Heart right ventricle (tissue), 16 donors: Measurements from ENCODE around the gene ZNG1B. TPM values are rescaled to one million over a fixed set of nuclear protein-coding genes. Genes with fewer than 3 reads are reported as not detected.
A peak's percentile ranks its signal among the peaks of the same experiment; 100 is the strongest.
"Not testable (repeated sequence)": the region's sequence is repeated elsewhere in the genome, so short reads cannot be mapped to it uniquely, and the experiment has no call there.

ENCODE experiments used
- ATAC-seq, 8 donors: fragments of 200-7000 bp; cut with Tn5 transposase; one replicate each; pipeline ENCODE4 v1.9.1; 2020; ENCODE audit warnings: mild to moderate bottlenecking in 8 of 8, moderate library complexity in 8 of 8, moderate number of reproducible peaks in 1 of 8
- DNase-seq, 2 donors: peaks; one replicate each; pipeline ENCODE4 v3.0.0-alpha.2; 2020
- H3K27ac ChIP-seq, 10 donors: fragments of 200-600 bp; sonication (generic) in 2 of 10; one replicate each; pipeline versions ENCODE4 v1.5.0 to v1.8.0; 2020 to 2022; ENCODE audit warnings: mild to moderate bottlenecking in 3 of 10
- H3K27me3 ChIP-seq, 7 donors: fragments of 200-600 bp; one replicate each; pipeline ENCODE4 v1.8.0; 2021 to 2022; ENCODE audit warnings: mild to moderate bottlenecking in 2 of 7
- H3K36me3 ChIP-seq, 9 donors: fragments of 200-600 bp; sonication (generic) in 1 of 9; one replicate each; pipeline versions ENCODE4 v1.5.0 to v1.8.0; 2020 to 2022; ENCODE audit warnings: mild to moderate bottlenecking in 2 of 9
- H3K4me1 ChIP-seq, 9 donors: fragments of 200-600 bp; sonication (generic) in 1 of 9; one replicate each; pipeline versions ENCODE4 v1.5.0 to v1.8.0; 2020 to 2022; ENCODE audit warnings: mild to moderate bottlenecking in 4 of 9
- H3K4me3 ChIP-seq, 10 donors: fragments of 200-600 bp; sonication (generic) in 2 of 10; one replicate each; pipeline versions ENCODE4 v1.5.0 to v1.8.0; 2020 to 2022; ENCODE audit warnings: mild to moderate bottlenecking in 7 of 10, moderate library complexity in 2 of 10
- H3K9me3 ChIP-seq, 11 donors: fragments of 200-600 bp in 10 of 11; sonication (generic) in 2 of 11; one replicate each; pipeline versions ENCODE4 v1.5.0 to v1.8.0; 2013 to 2022; ENCODE audit warnings: mild to moderate bottlenecking in 2 of 11, control low read depth in 1 of 11, moderate library complexity in 1 of 11
- CTCF ChIP-seq, 9 donors: fragments of 200-600 bp; sonication (generic) in 2 of 9; IDR thresholded peaks; one replicate each; pipeline versions ENCODE4 v1.5.0 to v1.8.0; 2021 to 2022; ENCODE audit warnings: antibody characterized with exemption in 9 of 9, mild to moderate bottlenecking in 5 of 9, moderate library complexity in 1 of 9
- WGBS, 2 donors: extraction: QIAGEN DNeasy Blood & Tissue Kit; methylation state at CpG; one replicate each; pipeline ENCODE4 v1.1.7; 2013; ENCODE audit warnings: inconsistent platforms in 1 of 2; 5-methylcytosine and 5-hydroxymethylcytosine counted together
- intact Hi-C, 10 donors: fragments of 100-400 bp; cut with DNase I; formaldehyde crosslinking; loops; one replicate each; pipeline versions ENCODE4 v1.11.1 to v1.14.2; 2022
- long read RNA-seq, 3 donors: library from polyadenylated mRNA; unstranded; transcript quantifications; one replicate each; pipeline ENCODE4 v2.0.0, GENCODE V29; 2020 to 2021
- polyA plus RNA-seq, 2 donors: library from polyadenylated mRNA; stranded (reverse); fragments of 200-250 nt; gene quantifications; one replicate each; pipeline ENCODE4 v1.2.3, GENCODE V29; 2013
- total RNA-seq, 10 donors: library from RNA; stranded (reverse); fragmentation: NEBNext Ultra II Directional in 3 of 10; extraction: Animal tissue kit (Norgen Biotek cat#: 25700) in 3 of 10; gene quantifications; one replicate each; pipeline versions ENCODE4 v1.2.1 to v1.2.4, GENCODE V29; 2021 to 2023
- donor health status: Arrhythmogenic right ventricular cardiomyopathy.
- donor health status: ischemic (EF 13 %, LVEDD 7.1; RV severe dilation, severe dysfunction).
- donor health status: healthy with polysubstance abuse.
- donor health status: DM: no; HTN: yes; CAD: no.
- donor health status: DM: no; HTN: no; CAD: no.
- donor health status: ischemic (EF 25% LVEDD 6.9; RV normal size, moderate dysfunction).
- donor health status: ischemic (EF 25% LVEDD 5.7; RV mildly dilated, moderate dysfunction).
- donor health status: healthy.
- donor health status: DM: yes; HTN: yes; CAD: no.
- donor health status: Ischemic cardiomyopathy.
- donor health status: ischemic (EF 35%, LVEDD 5.7; RV mildly dilated, moderate dysfunction).
- donor health status: nonischemic (EF 11% LVEDD 7.7; RV severe dilation, severe dysfunction).
- donor health status: DM: yes; HTN: yes; CAD: no.
- donor health status: PGD.
- donor health status: ischemic (EF 29% LVEDD 5.4; RV normal size, mild dysfunction).
- donor health status: nonischemic (EF 23%, LVEDD 6.1; RV moderate dilation, normal function).

ZNG1B gene
- total RNA-seq (10 to 100 TPM; 24.1 to 41.1 (median 29.8) TPM), polyA plus RNA-seq (10 to 100 TPM; 19.7 to 41.5 TPM)
- long read RNA-seq, donor 1, transcript CBWD2-201 (15 exons, 1,812 nt) = major isoform, 68 of 84 reads
- long read RNA-seq, donor 1, partial matches to known transcripts = 2 of 84 reads
- long read RNA-seq, donor 1, other reads (novel, unspliced or antisense) = 10 of 84 reads
- long read RNA-seq, donor 2, transcript CBWD2-201 (15 exons, 1,812 nt) = major isoform, 81 of 93 reads
- long read RNA-seq, donor 2, partial matches to known transcripts = 2 of 93 reads
- long read RNA-seq, donor 2, other reads (novel, unspliced or antisense) = 2 of 93 reads
- long read RNA-seq, donor 3, transcript CBWD2-201 (15 exons, 1,812 nt) = major isoform, 201 of 241 reads
- long read RNA-seq, donor 3, transcript CBWD2-202 (16 exons, 1,740 nt) = minor isoform, 16 of 241 reads
- long read RNA-seq, donor 3, partial matches to known transcripts = 3 of 241 reads
- long read RNA-seq, donor 3, other reads (novel, unspliced or antisense) = 19 of 241 reads

GRCh38 chr2:113437508-113438465, at the start of gene ZNG1B:
TSS of gene ZNG1B (plus strand) at chr2:113437691. CDS start at chr2:113437869, 178 bp downstream.
- peak; percentile 54 to 72 for DNase-seq
- H3K4me1 ChIP-seq, ATAC-seq, H3K27me3 ChIP-seq, intact Hi-C loops, H3K36me3 ChIP-seq, H3K9me3 ChIP-seq: not testable (repeated sequence)
- 1% methylated on average over 25 to 35 of the region's 56 CpGs for WGBS, 2 donors
- Histone ChIP-seq H3K4me3 (peak within 1 kb of the TSS; percentile 10 to 60 (median 54)), H3K27ac (peak within 1 kb of the TSS in 9 of 10 donors; percentile 56 to 77 (median 65))

- no peaks in the 10 kb centered on the region for H3K9me3 ChIP-seq
- H3K4me1 ChIP-seq = peaks cover 0 to 17% (median 0%) of the 10 kb centered on the region in 9 donors
- peaks cover 0 to 6% (median 0%) of the 10 kb centered on the region in 7 donors for H3K27me3 ChIP-seq
- peak; percentile 60 to 99 (median 93) for TF ChIP-seq CTCF (IDR thresholded peaks at IDR 0.05)
- 16 to 18% methylated on average over 11 of the region's 11 CpGs for WGBS, 2 donors
- ATAC-seq = peak in 7 of 8 donors; percentile 71 to 91 (median 79)
- peak overlapping the region in 6 of 10 donors; percentile 8 to 39 (median 17) for H3K4me3 ChIP-seq
- peak in 1 of 2 donors; percentile 57 for DNase-seq
- H3K27ac ChIP-seq = peak overlapping the region in 1 of 10 donors; percentile 69
- H3K36me3 ChIP-seq = no peaks in the 10 kb centered on the region
- intact Hi-C loops = loop anchor here in 2 of 10 donors (2.0 to 5.0 kb wide), 2 partner anchors 251 to 253 kb away; no protein-coding TSS in a partner anchor
Measured at GRCh38 chr2:113390124-113390849, 47.2 kb upstream of the ZNG1B start.

GRCh38 chr2:113391073-113391472, 46.4 kb upstream of the ZNG1B start:
- Histone ChIP-seq H3K27ac (peak overlapping the region in 1 of 10 donors; percentile 69), H3K4me3 (no peak overlapping the region), H3K9me3 (no peaks in the 10 kb centered on the region), H3K36me3 (no peaks in the 10 kb centered on the region), H3K4me1 (peaks cover 0 to 17% (median 0%) of the 10 kb centered on the region in 9 donors), H3K27me3 (peaks cover 0 to 3% (median 0%) of the 10 kb centered on the region in 7 donors)
- intact Hi-C loops = loop anchor here in 2 of 10 donors (2.0 to 5.0 kb wide), 2 partner anchors 252 to 254 kb away; no protein-coding TSS in a partner anchor
- ATAC-seq = no peak
- DNase-seq = no peak
- WGBS, 2 donors = 89 to 92% methylated on average over 6 of the region's 6 CpGs
- TF ChIP-seq CTCF (IDR thresholded peaks at IDR 0.05) = no peak

- ATAC-seq = no peak
- intact Hi-C loops = no loop called here
- Histone ChIP-seq H3K36me3 (no peaks in the 10 kb centered on the region), H3K27ac (no peak overlapping the region), H3K4me1 (no peaks in the 10 kb centered on the region), H3K27me3 (peaks cover 0 to 43% (median 12%) of the 10 kb centered on the region in 7 donors), H3K9me3 (no peaks in the 10 kb centered on the region), H3K4me3 (no peak overlapping the region)
- WGBS, 2 donors = 39 to 47% methylated on average over 5 of the region's 5 CpGs
- no peak for TF ChIP-seq CTCF (IDR thresholded peaks at IDR 0.05)
- DNase-seq = no peak
Measured at GRCh38 chr2:113406114-113406513, 31.4 kb upstream of the ZNG1B start.
